Skin epidermis (tissue), 12 donors: ENCODE measurements around the gene PDE4B.

ENCODE experiments used
- H3K27ac ChIP-seq, 21 experiments: fragments of 200-600 bp; sonication (generic) in 11 of 21; one replicate each; pipeline ENCODE4 v1.5.0; 2020; ENCODE audit warnings: mild to moderate bottlenecking in 3 of 21, inconsistent platforms in 2 of 21, moderate library complexity in 2 of 21
- H3K4me3 ChIP-seq, 7 experiments: fragments of 200-600 bp; sonication (generic) in 2 of 7; one replicate each; pipeline ENCODE4 v1.5.0; 2020; ENCODE audit warnings: inconsistent platforms in 2 of 7, mild to moderate bottlenecking in 2 of 7, moderate library complexity in 1 of 7

PDE4B gene

GRCh38 chr1:66374561-66375111, 581.9 kb downstream of the PDE4B start:
- no peak overlapping the region for H3K4me3 ChIP-seq
- H3K27ac ChIP-seq = peak overlapping the region in 14 of 21 experiments; percentile 2 to 78 (median 44)

GRCh38 chr1:66375125-66375524, 582.4 kb downstream of the PDE4B start:
- Histone ChIP-seq H3K27ac (peak overlapping the region in 11 of 21 experiments; percentile 2 to 74 (median 65)), H3K4me3 (no peak overlapping the region)

- Histone ChIP-seq H3K27ac (peak overlapping the region in 2 of 21 experiments; percentile 1 to 33), H3K4me3 (no peak overlapping the region)
These were observed 587.9 kb downstream of the PDE4B start for GRCh38 chr1:66380452-66381212.

- H3K4me3 ChIP-seq = no peak overlapping the region
- peak overlapping the region in 1 of 21 experiments; percentile 33 for H3K27ac ChIP-seq
These were observed 589.1 kb downstream of the PDE4B start for GRCh38 chr1:66381621-66382275.

GRCh38 chr1:66383168-66383567, 590.5 kb downstream of the PDE4B start:
- Histone ChIP-seq H3K27ac (no peak overlapping the region), H3K4me3 (no peak overlapping the region)

GRCh38 chr1:66383611-66384010, 590.9 kb downstream of the PDE4B start:
- Histone ChIP-seq H3K4me3 (no peak overlapping the region), H3K27ac (no peak overlapping the region)

GRCh38 chr1:66384258-66384921, 591.7 kb downstream of the PDE4B start:
- H3K27ac ChIP-seq = no peak overlapping the region
- no peak overlapping the region for H3K4me3 ChIP-seq

- H3K27ac ChIP-seq = no peak overlapping the region
- H3K4me3 ChIP-seq = no peak overlapping the region
These were observed 594.0 kb downstream of the PDE4B start for GRCh38 chr1:66386712-66387111.

- H3K27ac ChIP-seq = no peak overlapping the region
- no peak overlapping the region for H3K4me3 ChIP-seq
These were observed 596.2 kb downstream of the PDE4B start for GRCh38 chr1:66388913-66389312.

GRCh38 chr1:66393586-66394287, 601.0 kb downstream of the PDE4B start:
- H3K4me3 ChIP-seq = no peak overlapping the region
- H3K27ac ChIP-seq = no peak overlapping the region

GRCh38 chr1:66394603-66395002, 601.9 kb downstream of the PDE4B start:
- no peak overlapping the region for H3K4me3 ChIP-seq

GRCh38 chr1:66395202-66396061, 602.7 kb downstream of the PDE4B start:
- Histone ChIP-seq H3K4me3 (no peak overlapping the region), H3K27ac (peak overlapping the region in 5 of 21 experiments; percentile 3 to 54 (median 34))

More at GRCh38 chr1:66394603-66395002, 601.9 kb downstream of the PDE4B start:
- peak overlapping the region in 2 of 21 experiments; percentile 40 to 54 for H3K27ac ChIP-seq

- H3K4me3 ChIP-seq = no peak overlapping the region
- peak overlapping the region in 3 of 21 experiments; percentile 34 to 54 (median 40) for H3K27ac ChIP-seq
These were observed 603.7 kb downstream of the PDE4B start for GRCh38 chr1:66396212-66396890.

- no peak overlapping the region for H3K27ac ChIP-seq
- no peak overlapping the region for H3K4me3 ChIP-seq
These were observed 604.5 kb downstream of the PDE4B start for GRCh38 chr1:66397192-66397591.

GRCh38 chr1:66399888-66400529, 607.3 kb downstream of the PDE4B start:
- Histone ChIP-seq H3K27ac (no peak overlapping the region), H3K4me3 (no peak overlapping the region)

- Histone ChIP-seq H3K27ac (no peak overlapping the region), H3K4me3 (no peak overlapping the region)
These were observed 608.0 kb downstream of the PDE4B start for GRCh38 chr1:66400660-66401059.

- H3K4me3 ChIP-seq = no peak overlapping the region
- peak overlapping the region in 2 of 21 experiments; percentile 24 to 65 for H3K27ac ChIP-seq
These were observed 608.5 kb downstream of the PDE4B start for GRCh38 chr1:66401244-66401643.

- peak overlapping the region in 10 of 21 experiments; percentile 15 to 70 (median 50) for H3K27ac ChIP-seq
- no peak overlapping the region for H3K4me3 ChIP-seq
These were observed 609.5 kb downstream of the PDE4B start for GRCh38 chr1:66402194-66402593.
